ENCODE data around the gene RUNX3.

Gene RUNX3

GRCh38 chr1:24886241-24886640 lies 43.8 kb downstream of the RUNX3 start:
- DNase-seq (ENCODE audit: low spot score), result no peak

DNA sequence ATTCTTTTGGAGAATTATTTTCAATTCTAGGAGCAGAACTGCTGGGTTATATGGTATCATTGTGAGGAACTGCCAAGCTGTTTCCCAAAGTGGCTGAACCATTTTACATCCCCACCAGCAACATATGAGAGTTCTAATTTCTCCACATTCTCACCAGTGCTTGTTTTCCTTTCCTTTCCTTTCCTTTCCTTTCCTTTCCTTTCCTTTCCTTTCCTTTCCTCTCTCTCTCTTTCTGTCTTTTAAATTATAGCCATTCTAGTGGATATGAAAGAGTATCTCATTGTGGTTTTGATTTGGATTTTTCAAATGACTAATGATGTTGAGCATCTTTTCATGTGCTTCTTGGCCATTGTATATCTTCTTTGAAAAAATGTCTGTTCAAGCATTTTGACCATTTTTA lies 45.3 kb downstream of the RUNX3 start:
- no peak for DNase-seq (ENCODE audit: low spot score)

DNA sequence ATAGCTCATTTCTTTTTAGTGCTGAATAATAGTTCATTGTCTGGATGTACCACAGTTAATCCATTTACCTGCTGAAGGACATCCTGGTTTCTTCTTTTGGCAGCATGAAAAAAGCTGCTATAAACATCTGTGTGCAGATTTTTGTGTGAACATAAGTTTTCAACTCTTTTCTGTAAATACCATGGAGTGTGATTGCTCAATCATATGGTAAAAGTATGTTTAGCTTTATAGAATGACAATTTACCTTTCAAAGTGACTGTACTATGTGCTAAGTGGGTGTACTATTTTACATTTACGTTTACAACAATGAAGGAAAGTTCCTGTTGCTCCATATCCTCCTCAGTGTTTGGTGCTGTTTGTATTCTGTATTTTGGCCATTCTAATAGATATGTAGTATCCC lies 49.0 kb downstream of the RUNX3 start:
- DNase-seq (ENCODE audit: low spot score), result no peak

GRCh38 chr1:24878775-24879742 lies 51.0 kb downstream of the RUNX3 start:
- DNase-seq (ENCODE audit: low spot score), result no peak

GRCh38 chr1:24878045-24878444 lies 52.0 kb downstream of the RUNX3 start:
- no peak for DNase-seq (ENCODE audit: low spot score)

- no peak for DNase-seq (ENCODE audit: low spot score)
Measured at GRCh38 chr1:24875991-24876506, 54.0 kb downstream of the RUNX3 start.

DNA sequence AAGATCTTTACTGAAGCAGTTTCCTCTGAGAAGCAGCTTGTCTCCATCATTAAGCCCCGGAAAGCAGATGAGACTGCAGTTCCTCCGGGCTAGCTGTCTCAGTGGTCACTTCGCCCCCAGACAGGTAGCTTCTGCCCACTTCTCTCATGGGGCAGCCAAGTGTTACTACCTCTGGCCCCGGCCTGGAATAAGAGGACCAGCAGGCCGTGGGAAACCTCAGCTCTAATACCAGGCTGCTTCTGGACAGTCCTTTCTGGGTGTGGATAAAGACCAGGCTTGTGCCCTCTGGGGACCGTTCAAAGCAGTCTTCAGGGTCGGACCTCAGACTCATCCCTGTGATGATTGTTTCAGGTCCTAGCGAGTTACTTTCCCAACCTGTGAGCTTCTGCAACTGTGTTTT lies 54.8 kb downstream of the RUNX3 start:
- no peak for DNase-seq (ENCODE audit: low spot score)

GRCh38 chr1:24874611-24875234 lies 55.4 kb downstream of the RUNX3 start:
- peak; percentile 37 for DNase-seq (ENCODE audit: low spot score)

DNA sequence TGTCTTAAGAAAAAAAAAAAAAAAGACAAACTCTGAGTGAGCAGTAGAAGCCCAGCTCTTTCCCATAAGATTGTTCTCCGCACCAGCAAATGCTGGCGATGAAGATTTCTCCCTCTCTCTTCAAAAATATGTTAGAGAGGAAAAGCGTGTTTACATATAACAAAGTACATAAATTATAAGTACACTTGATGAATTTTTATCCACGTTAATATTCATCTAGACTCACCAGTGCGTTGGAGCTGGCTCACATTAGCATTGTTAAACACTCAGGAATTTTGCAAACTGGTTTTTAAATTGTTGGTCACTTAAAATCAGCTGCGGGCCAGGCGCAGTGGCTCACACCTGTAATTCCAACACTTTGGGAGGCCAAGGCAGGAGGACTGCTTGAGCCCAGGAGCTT lies 56.0 kb downstream of the RUNX3 start:
- DNase-seq (ENCODE audit: low spot score), result no peak

- no peak for DNase-seq (ENCODE audit: low spot score)
Measured at GRCh38 chr1:24873148-24873547, 56.9 kb downstream of the RUNX3 start.

DNA sequence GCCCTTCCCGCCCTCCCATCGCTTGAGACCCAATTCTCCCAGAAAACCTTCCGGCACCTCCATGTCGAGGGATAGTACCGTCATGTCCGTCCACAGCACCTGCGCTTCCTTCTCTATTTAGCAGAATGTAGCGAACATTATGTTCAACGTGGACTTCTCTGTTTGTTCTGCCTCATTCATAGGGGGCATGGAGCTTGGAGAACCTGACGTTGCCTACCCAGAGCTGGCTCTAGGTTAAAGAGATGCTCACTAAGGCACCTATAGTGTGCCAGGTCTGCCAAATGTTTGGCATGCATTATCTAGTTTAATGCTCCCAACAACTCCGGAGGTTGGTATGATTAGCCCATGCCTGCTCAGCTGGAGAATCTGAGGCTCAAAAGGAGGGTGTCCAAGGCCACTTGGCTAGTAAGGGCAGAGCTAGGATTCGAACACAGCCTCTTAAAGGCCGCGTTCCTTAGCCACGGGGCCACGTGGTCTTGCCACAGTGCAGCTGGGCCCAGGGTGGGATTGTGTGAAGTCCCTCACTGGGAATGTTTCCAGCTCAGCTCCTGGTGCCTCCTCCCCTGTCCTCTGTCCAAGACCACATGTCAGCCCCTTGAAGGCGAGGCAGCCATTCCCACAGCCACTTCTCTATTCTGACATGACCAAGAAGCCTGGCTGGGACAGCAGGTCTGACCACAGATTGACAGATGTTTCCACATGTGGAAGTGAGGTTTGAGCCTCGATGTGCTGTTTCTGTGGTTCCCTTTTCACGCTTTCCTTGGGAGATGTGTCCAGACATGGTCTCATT lies 57.8 kb downstream of the RUNX3 start:
- no peak for DNase-seq (ENCODE audit: low spot score)

- DNase-seq (ENCODE audit: low spot score), result no peak
Measured at GRCh38 chr1:24871306-24871901, 58.7 kb downstream of the RUNX3 start.

- no peak for DNase-seq (ENCODE audit: low spot score)
Measured at GRCh38 chr1:24870551-24871195, 59.4 kb downstream of the RUNX3 start.

DNA sequence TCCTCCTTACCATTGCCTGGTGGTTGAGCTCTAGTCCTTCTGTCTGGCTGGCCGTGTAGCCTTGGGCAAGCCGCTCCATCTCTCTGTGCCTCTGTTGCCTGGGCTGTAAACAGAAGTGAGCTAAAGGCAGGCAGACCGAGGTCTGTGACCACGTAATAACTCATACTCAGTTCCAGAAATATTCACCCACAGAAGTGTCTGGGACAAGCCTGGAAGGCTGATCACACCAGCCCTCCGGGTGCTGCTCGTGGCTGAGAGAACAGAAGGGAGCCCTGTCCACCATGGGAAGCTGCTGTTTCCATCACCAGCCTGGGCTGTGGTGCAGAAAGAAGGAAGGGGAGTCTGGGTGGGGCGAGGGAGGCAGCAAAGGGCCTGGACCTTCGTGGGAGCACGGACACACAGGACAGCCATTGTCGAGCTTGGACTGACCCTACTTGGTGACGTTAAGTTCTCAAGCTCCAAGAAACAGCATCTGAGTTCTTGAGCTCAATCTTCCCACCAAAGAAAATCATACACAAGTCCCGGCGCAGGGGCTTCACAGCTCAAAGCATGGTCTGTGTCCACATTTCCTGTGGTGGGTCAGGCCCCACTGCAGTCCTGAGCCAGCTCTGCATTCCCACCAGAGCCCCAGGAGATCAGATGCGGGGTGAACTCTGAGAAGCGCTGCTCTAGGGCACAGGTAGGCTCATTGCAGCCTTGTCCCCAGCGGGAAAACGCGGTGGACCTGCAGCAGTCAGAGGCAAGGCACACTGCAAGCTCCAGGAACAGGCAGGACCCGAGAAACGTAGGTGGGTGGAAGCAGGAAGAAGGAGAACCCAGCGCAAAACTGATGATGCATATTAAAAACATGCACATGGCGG lies 61.8 kb downstream of the RUNX3 start:
- DNase-seq (ENCODE audit: low spot score), result peak; percentile 6

DNA sequence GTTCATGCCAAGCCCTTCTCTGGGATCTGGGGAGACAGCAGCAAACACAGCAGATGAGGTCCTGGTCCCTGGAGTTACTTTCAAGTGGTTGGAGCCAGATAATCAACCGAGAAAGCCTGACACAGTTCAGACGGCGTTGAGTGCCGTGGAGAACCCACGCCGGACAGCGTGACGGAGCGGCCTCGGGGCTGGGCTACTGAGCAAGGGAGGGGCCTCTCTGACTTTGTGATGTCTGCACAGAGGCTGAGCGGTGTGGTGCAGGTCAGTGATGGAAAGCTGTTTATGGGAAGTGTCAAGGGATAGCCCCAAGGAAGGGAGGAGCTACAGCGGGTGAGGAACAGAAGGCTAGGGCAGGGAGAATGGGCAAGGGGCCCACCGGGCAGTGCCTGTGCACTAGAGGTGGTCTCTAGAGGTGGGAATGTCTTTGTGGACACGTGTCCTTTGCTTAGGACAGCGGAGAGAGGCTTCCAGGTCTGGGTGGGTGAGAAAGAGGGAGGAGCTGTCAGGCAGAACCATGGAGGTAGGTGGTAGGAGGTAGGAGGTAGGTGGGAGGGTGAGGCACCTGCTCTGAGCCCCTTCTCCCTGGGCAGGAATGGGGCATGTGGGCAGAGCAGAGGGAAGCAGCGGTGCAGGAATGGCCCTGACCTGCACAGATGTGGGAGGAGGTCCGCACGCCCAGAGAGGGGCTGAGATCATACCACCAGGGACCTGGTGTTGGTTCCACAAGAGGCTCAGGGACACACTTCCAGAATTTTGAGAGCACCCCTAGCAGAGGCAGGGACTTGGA lies 62.8 kb downstream of the RUNX3 start:
- DNase-seq (ENCODE audit: low spot score), result peak; percentile 6

- DNase-seq (ENCODE audit: low spot score), result peak; percentile 14
Measured at GRCh38 chr1:24866211-24867083, 63.6 kb downstream of the RUNX3 start.

GRCh38 chr1:24865587-24865986 lies 64.5 kb downstream of the RUNX3 start:
- DNase-seq (ENCODE audit: low spot score), result no peak

- peak; percentile 1 for DNase-seq (ENCODE audit: low spot score)
Measured at GRCh38 chr1:24865168-24865567, 64.9 kb downstream of the RUNX3 start.

DNA sequence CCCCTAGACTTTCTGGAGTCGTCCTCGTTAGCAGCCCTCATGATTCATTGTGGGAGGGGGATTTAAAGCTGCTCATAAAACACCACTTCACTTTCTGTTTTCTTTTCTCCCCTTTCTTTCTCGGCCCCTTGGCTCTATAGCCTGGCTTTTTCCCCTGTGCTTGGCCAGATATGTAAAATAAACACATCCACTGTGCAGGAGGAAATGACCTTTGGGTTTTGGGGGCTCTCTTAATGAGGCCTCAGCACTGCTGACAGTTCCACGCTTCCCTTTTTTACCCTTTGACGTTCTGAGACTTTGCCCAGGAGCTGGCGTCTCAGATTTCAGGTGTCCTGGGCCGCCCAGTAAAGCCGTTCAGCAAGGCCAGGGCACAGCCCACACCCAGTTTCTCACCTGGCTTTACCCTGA lies 65.7 kb downstream of the RUNX3 start:
- no peak for DNase-seq (ENCODE audit: low spot score)
